Kidney epithelial cell (primary cell): ENCODE results near the gene SH2D5. TPM values are rescaled to one million over a fixed set of nuclear protein-coding genes. Genes with fewer than 3 reads are reported as not detected.

Experiments
- DNase-seq: peaks from one replicate; pipeline ENCODE4 v3.0.0-alpha.2; 2010; ENCODE audit warnings: low read depth
- H3K27me3 ChIP-seq: 2 replicates; pipeline ENCODE4 v1.6.0; 2011; ENCODE audit warnings: low read length; ENCODE audit not compliant: control insufficient read depth, insufficient read depth
- H3K36me3 ChIP-seq: 2 replicates; pipeline ENCODE4 v1.5.1; 2011; ENCODE audit warnings: low read length; ENCODE audit not compliant: control insufficient read depth, insufficient read depth
- H3K4me3 ChIP-seq: 2 replicates; pipeline ENCODE4 v1.5.1; 2011; ENCODE audit warnings: low read depth, mild to moderate bottlenecking, control low read depth, low read length
- total RNA-seq: library from RNA; depleted of rRNA; stranded (reverse); fragments of >200 nt; gene quantifications from 2 replicates; pipeline ENCODE4 v1.2.3, GENCODE V29; 2015
- TF ChIP-seq, protein P1 (sequence below): IDR thresholded peaks from 2 replicates; pipeline ENCODE4 v1.5.1; 2011; ENCODE audit warnings: mild to moderate bottlenecking, moderate library complexity, low read length, control low read depth, inconsistent platforms; ENCODE audit not compliant: insufficient read depth, poor library complexity, severe bottlenecking

Gene SH2D5
- total RNA-seq, 1 donor from 2014 or later, result 11.7 TPM

DNA sequence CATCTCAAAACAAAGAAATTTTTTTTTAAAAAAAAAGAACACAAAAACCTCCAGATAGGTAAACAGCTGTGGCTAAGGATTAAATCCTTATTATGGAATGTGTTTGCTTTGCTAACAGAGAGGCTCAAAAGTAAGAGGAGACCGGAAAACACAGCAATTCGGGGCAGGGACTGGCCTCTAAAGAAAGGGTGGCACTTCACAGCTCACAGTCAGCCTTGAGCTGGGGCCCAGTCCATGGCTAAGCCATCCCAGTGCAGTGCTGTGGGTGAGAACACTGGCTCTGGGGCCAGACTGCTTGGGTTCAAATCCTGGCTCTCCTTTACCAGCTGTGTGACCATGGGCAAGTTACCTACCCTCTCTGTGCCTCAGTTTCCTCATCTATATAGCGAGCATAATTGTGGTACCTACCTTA lies 42.9 kb downstream of the SH2D5 start:
- TF ChIP-seq, protein P1, sequence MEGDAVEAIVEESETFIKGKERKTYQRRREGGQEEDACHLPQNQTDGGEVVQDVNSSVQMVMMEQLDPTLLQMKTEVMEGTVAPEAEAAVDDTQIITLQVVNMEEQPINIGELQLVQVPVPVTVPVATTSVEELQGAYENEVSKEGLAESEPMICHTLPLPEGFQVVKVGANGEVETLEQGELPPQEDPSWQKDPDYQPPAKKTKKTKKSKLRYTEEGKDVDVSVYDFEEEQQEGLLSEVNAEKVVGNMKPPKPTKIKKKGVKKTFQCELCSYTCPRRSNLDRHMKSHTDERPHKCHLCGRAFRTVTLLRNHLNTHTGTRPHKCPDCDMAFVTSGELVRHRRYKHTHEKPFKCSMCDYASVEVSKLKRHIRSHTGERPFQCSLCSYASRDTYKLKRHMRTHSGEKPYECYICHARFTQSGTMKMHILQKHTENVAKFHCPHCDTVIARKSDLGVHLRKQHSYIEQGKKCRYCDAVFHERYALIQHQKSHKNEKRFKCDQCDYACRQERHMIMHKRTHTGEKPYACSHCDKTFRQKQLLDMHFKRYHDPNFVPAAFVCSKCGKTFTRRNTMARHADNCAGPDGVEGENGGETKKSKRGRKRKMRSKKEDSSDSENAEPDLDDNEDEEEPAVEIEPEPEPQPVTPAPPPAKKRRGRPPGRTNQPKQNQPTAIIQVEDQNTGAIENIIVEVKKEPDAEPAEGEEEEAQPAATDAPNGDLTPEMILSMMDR, result no peak
- no peak overlapping the region for H3K4me3 ChIP-seq
- no peak for DNase-seq
- H3K27me3 ChIP-seq, result no peaks in the 10 kb centered on the region
- no peaks in the 10 kb centered on the region for H3K36me3 ChIP-seq

DNA sequence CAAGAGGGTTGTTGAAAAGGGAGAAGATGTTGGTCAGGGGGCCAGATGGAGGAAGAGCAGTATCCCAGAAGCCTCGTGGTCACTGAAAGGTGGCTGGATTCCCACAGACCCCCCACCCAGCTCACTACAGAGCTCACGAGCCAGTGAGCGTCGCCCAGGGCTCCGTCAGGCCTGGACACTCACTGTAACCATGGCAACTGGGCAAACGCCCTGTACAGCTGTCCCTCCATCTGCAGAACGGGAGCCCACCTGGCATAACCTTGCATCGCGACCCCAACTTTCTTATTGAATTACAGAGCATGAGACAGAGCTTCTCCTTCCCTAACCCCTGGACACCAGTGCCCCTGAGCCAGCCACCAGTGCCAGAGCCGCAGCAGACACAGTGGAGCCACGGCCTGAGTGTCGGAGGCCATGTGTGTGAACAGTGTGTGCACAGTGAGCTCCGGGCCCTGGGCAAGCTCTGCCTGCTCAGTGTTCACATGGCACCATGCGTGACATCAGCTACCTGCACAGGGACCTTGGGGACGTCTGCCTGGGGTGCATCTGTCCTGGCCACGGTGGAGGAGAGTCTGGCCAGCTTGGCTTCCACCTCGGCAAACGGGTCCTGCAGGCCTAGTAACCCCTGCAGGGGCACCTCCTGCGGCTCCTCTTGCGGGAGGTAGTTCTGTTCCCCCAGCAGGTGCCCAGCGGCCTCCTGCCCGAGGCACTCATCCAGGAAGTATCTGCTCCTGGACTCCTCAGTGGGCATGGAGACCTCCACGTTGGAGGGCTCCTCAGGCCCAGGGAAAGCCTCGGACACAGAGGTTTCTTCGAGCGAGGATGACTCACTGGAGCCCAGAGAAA lies 45.4 kb downstream of the SH2D5 start:
- H3K36me3 ChIP-seq, result no peaks in the 10 kb centered on the region
- DNase-seq, result no peak
- H3K4me3 ChIP-seq, result no peak overlapping the region
- TF ChIP-seq, protein P1, result no peak
- no peaks in the 10 kb centered on the region for H3K27me3 ChIP-seq

DNA sequence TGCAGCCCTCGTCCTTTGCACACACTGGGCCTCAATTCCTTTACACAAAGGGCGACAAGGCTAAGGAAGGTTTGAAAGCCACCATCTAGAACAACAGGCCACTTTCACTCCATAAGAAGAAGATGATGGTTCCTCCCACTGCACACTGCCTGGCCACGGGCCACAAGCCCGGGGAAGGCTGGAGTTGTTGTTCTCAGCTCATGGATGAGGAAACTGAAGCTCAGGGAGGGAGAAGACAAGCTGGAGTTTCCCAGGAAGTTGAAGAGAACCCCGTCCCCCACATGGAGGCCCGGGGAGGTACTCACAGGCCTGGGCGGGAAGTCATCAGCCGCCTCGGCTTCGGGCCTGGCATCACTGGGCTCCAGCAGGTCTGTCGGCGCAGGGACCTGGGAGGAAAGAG lies 46.8 kb downstream of the SH2D5 start:
- no peak for DNase-seq
- H3K4me3 ChIP-seq, result no peak overlapping the region
- H3K36me3 ChIP-seq, result no peaks in the 10 kb centered on the region
- H3K27me3 ChIP-seq, result no peaks in the 10 kb centered on the region
- TF ChIP-seq, protein P1, result no peak

DNA sequence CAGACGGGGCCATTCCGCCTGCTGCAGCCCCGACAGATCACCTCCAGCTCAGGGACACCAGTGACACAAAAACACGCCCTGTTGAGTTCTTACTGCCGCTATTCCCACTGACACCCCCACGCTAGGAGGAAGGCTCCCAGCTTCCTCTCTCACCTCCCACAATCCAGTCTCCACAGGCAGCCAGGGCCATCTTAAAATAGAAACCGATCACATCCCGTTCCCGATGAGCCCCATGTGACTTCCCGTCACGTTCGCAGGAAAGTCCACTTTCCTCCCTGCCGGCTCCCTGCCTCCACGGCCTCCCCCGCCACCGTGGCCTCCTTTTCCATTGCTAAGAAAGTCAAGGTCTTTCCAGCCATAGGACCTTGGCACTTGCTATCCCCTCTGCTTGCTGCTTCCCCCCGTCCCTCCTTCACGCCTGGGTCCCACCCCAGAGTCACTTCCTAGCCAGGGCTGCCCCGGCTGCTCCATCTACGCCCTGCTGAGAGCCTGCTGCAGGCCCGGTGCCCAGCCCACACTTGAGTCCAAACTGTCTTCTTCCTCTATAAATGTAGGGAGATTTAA lies 47.3 kb downstream of the SH2D5 start:
- H3K27me3 ChIP-seq, result no peaks in the 10 kb centered on the region
- H3K36me3 ChIP-seq, result no peaks in the 10 kb centered on the region
- no peak for DNase-seq
- TF ChIP-seq, protein P1, result no peak
- H3K4me3 ChIP-seq, result no peak overlapping the region

DNA sequence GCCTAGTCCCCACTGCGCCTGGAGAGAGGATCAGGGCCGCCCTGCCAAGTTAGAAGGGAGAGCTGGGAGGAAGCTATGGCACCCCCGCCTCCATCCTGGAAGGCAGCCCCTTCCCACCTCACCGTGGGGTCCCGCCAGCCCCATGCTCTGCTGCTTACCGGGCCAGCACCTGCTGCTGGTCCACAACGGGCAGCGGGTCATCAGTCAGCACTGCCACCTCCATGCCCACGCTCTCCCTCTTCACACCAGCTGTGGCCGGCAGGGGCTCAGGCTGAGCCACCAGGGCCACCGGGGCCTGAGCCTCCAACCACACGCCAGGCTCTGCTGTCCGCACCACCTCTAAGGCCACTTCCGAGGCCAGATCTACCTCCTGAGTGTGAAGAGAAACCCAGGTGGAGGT lies 47.9 kb downstream of the SH2D5 start:
- DNase-seq, result no peak
- H3K4me3 ChIP-seq, result no peak overlapping the region
- TF ChIP-seq, protein P1, result no peak
- no peaks in the 10 kb centered on the region for H3K27me3 ChIP-seq
- H3K36me3 ChIP-seq, result no peaks in the 10 kb centered on the region
